ENCODE data around the gene CALHM4. TPM values are rescaled to one million over a fixed set of nuclear protein-coding genes. Genes with fewer than 3 reads are reported as not detected.
"Not testable (repeated sequence)": the region's sequence is repeated elsewhere in the genome, so short reads cannot be mapped to it uniquely, and the experiment has no call there.

CALHM4 gene
- polyA plus RNA-seq, 1 donor: 0.13 TPM

DNA sequence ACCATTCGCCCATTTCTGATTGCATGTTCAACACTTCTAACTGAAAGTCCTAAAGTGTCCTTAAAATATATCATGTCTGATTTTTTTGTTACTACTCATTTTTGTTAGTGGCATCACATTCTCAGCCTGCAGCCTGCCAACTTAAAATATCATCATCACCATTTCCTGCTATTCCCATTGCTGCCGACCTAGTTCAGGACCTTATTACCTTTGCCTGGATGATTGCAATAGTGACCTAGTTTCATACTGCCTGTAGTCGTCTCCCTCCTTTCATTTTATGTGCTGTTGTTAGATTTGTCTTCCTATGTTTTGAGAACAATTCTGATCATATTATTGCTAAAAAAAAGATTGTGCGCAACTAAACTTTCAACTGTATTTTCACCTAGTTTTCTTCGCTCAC lies 23.9 kb downstream of the CALHM4 start:
- Histone ChIP-seq H3K27me3 (ENCODE audit: control insufficient read depth, insufficient read depth, low read length) (no peaks in the 10 kb centered on the region), H3K36me3 (ENCODE audit: control insufficient read depth, insufficient read depth, low read length) (peaks cover 28% of the 10 kb centered on the region), H3K4me1 (ENCODE audit: control insufficient read depth, insufficient read depth, low read length) (no peaks in the 10 kb centered on the region), H3K27ac (ENCODE audit: low read length) (no peak overlapping the region), H3K4me3 (ENCODE audit: low read length) (no peak overlapping the region), H3K9me3 (ENCODE audit: control insufficient read depth, low read depth, low read length) (no peaks in the 10 kb centered on the region)
- no peak for DNase-seq
- WGBS (ENCODE audit: insufficient coverage, low lambda C conversion rate): 67% methylated on average over 4 of the region's 5 CpGs

DNA sequence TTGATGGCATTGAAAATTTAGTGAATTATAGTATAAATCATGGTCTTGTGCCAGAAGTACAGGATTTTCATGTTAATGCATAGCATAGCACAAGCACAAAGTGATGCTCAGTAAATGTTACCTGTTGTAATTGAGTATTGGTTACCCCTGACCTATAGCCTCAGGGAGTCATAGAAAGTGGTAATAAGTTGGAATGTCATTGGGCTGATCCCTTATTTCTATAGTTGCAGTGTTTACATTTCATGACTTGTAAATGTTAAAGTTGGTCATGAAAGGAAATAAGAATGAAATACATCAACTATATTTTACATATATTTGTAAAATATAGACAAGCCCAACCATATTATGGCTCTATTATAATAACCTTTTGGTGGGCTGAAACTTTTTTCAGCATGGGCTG lies 24.8 kb downstream of the CALHM4 start:
- peaks cover 31% of the 10 kb centered on the region for H3K36me3 ChIP-seq (ENCODE audit: control insufficient read depth, insufficient read depth, low read length)
- no peak for DNase-seq
- no peaks in the 10 kb centered on the region for H3K27me3 ChIP-seq (ENCODE audit: control insufficient read depth, insufficient read depth, low read length)

DNA sequence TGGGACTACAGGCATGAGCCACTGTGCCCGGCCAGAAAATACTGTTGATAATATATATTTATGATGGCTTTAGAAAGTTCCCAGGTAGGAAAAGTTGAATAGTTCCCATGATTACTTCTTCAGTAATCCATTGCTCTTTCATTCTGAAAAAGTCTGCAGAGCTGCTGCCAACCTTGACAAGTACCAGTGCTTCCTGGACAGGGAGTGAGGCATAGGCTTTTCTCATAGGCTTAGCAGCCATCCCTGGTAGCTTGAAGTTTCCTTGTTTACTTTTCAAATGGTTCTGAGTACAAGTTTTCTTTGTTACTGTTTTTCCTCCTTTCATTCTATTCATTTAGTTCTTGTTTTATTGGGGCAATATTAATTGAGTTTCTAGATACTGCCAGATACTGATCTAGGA lies 25.6 kb downstream of the CALHM4 start:
- H3K4me3 ChIP-seq (ENCODE audit: low read length): no peak overlapping the region
- no peaks in the 10 kb centered on the region for H3K9me3 ChIP-seq (ENCODE audit: control insufficient read depth, low read depth, low read length)
- no CpG with 5 or more reads among the region's 1 CpG for WGBS (ENCODE audit: insufficient coverage, low lambda C conversion rate)
- no peak for DNase-seq
- H3K4me1 ChIP-seq (ENCODE audit: control insufficient read depth, insufficient read depth, low read length): no peaks in the 10 kb centered on the region
- no peak overlapping the region for H3K27ac ChIP-seq (ENCODE audit: low read length)
- H3K36me3 ChIP-seq (ENCODE audit: control insufficient read depth, insufficient read depth, low read length): peaks cover 29% of the 10 kb centered on the region
- H3K27me3 ChIP-seq (ENCODE audit: control insufficient read depth, insufficient read depth, low read length): no peaks in the 10 kb centered on the region

More for the DNA sequence above, 24.8 kb downstream of the CALHM4 start:
- H3K4me1 ChIP-seq (ENCODE audit: control insufficient read depth, insufficient read depth, low read length): no peaks in the 10 kb centered on the region
- no peaks in the 10 kb centered on the region for H3K9me3 ChIP-seq (ENCODE audit: control insufficient read depth, low read depth, low read length)
- no peak overlapping the region for H3K4me3 ChIP-seq (ENCODE audit: low read length)
- H3K27ac ChIP-seq (ENCODE audit: low read length): no peak overlapping the region

DNA sequence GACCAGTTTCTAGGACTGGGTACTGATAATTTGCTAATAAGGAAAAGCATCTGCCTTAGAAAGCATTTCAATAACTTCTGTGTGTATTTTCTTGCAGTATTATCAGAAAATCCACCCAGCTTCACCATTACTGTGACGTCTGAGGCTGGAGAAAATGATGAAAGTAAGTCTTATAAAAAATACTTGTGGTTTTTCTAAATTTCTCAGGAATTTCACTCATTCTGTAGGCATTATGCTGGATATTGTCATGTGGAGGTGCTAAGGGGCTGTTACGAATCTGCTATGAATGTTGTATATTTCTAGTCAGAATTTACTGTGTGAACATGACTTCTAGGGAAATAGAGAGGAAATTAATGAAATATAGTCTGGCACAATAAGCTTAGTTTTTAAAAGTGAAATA lies 26.6 kb downstream of the CALHM4 start:
- Histone ChIP-seq H3K27me3 (ENCODE audit: control insufficient read depth, insufficient read depth, low read length) (no peaks in the 10 kb centered on the region), H3K4me3 (ENCODE audit: low read length) (no peak overlapping the region), H3K27ac (ENCODE audit: low read length) (no peak overlapping the region), H3K9me3 (ENCODE audit: control insufficient read depth, low read depth, low read length) (no peaks in the 10 kb centered on the region), H3K4me1 (ENCODE audit: control insufficient read depth, insufficient read depth, low read length) (no peaks in the 10 kb centered on the region), H3K36me3 (ENCODE audit: control insufficient read depth, insufficient read depth, low read length) (peaks cover 27% of the 10 kb centered on the region)
- WGBS (ENCODE audit: insufficient coverage, low lambda C conversion rate): 90% methylated on average over 2 of the region's 2 CpGs
- DNase-seq: no peak

DNA sequence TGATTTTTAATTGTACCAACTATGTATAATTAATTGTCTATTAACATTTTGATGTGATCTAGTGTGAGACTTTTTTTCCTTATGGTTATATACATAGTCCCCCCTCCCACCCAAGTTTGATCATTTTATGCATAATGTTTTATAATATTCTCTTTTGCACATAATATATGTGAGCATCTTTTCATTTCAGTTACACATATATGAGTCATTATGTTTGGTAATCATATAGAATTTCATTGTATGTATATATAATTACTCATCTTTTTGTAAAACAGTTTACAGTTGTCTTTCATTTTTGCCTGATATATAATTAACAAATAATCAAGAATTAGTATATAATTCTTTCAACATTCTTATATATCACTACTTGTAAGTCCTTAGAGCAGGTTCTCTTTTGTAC lies 32.7 kb downstream of the CALHM4 start:
- Histone ChIP-seq H3K4me1 (ENCODE audit: control insufficient read depth, insufficient read depth, low read length) (no peaks in the 10 kb centered on the region), H3K27me3 (ENCODE audit: control insufficient read depth, insufficient read depth, low read length) (no peaks in the 10 kb centered on the region), H3K9me3 (ENCODE audit: control insufficient read depth, low read depth, low read length) (no peaks in the 10 kb centered on the region), H3K4me3 (ENCODE audit: low read length) (no peak overlapping the region), H3K27ac (ENCODE audit: low read length) (no peak overlapping the region), H3K36me3 (ENCODE audit: control insufficient read depth, insufficient read depth, low read length) (peaks cover 24% of the 10 kb centered on the region)
- no peak for DNase-seq

DNA sequence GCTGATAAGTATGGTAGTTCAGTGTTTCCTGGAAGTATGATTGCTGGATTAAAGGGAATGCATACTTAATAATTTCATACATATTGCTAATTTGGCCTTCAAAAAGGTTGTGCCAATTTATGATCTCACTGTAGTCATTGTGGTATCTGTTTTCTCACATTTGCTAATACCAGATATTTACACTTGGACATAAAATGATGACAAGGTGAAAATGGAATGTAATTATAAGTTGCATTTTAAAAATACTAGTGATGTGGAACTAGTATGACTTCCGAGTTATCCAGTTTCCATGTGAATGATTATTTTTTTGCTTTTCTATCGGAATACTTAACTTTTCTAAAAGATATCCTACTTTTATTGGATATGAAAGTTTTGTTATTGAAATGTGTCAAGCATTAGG lies 33.2 kb downstream of the CALHM4 start:
- 100% methylated on average over 1 of the region's 2 CpGs for WGBS (ENCODE audit: insufficient coverage, low lambda C conversion rate)
- peaks cover 28% of the 10 kb centered on the region for H3K36me3 ChIP-seq (ENCODE audit: control insufficient read depth, insufficient read depth, low read length)
- H3K4me3 ChIP-seq (ENCODE audit: low read length): no peak overlapping the region

DNA sequence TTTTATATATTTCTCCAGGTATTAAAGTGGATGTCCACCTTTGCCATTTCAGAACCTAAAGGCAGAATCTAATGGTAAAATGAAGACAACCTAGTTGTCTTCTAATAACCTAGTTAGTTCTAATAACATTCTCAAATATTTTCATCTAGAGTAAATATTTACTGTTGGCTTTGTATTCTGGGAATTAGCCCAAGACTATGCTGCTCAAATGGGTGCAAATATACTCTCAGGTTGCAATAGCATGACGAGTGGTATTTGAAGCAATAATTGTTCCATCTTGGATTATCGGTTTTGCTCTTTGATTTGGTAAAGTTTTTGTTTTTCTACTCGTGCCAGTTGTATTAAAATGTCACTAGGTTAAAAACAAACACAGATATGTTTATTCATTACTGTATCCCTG lies 41.7 kb downstream of the CALHM4 start:
- Histone ChIP-seq H3K9me3 (ENCODE audit: control insufficient read depth, low read depth, low read length) (no peaks in the 10 kb centered on the region), H3K27ac (ENCODE audit: low read length) (no peak overlapping the region), H3K4me3 (ENCODE audit: low read length) (no peak overlapping the region), H3K36me3 (ENCODE audit: control insufficient read depth, insufficient read depth, low read length) (peaks cover 30% of the 10 kb centered on the region), H3K27me3 (ENCODE audit: control insufficient read depth, insufficient read depth, low read length) (no peaks in the 10 kb centered on the region), H3K4me1 (ENCODE audit: control insufficient read depth, insufficient read depth, low read length) (no peaks in the 10 kb centered on the region)
- WGBS (ENCODE audit: insufficient coverage, low lambda C conversion rate): 100% methylated on average over 3 of the region's 3 CpGs
- DNase-seq: no peak

More for the DNA sequence above, 33.2 kb downstream of the CALHM4 start:
- no peak for DNase-seq
- H3K9me3 ChIP-seq (ENCODE audit: control insufficient read depth, low read depth, low read length): no peaks in the 10 kb centered on the region
- H3K4me1 ChIP-seq (ENCODE audit: control insufficient read depth, insufficient read depth, low read length): no peaks in the 10 kb centered on the region
- H3K27ac ChIP-seq (ENCODE audit: low read length): no peak overlapping the region
- no peaks in the 10 kb centered on the region for H3K27me3 ChIP-seq (ENCODE audit: control insufficient read depth, insufficient read depth, low read length)

DNA sequence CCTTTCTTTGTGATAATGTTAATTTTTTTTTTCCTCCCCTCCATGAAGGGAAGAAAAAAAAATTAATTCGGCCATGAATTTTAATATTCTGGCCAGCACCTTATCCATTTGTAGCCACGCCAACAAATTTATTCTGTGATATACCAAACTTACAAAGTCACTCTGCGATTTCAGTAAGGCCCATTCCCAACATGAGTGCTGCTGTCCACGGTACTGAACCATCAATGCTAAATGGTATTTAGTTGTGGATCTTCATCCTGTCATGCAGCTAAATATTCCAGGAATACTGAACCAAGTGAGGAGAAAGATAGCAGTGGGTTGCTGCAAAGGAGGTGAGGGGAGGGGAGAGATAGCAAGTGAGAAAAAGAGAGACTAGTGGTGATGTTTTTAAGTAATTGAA lies 43.3 kb downstream of the CALHM4 start:
- Histone ChIP-seq H3K4me1 (ENCODE audit: control insufficient read depth, insufficient read depth, low read length) (no peaks in the 10 kb centered on the region), H3K4me3 (ENCODE audit: low read length) (no peak overlapping the region), H3K27me3 (ENCODE audit: control insufficient read depth, insufficient read depth, low read length) (no peaks in the 10 kb centered on the region), H3K27ac (ENCODE audit: low read length) (no peak overlapping the region), H3K36me3 (ENCODE audit: control insufficient read depth, insufficient read depth, low read length) (peaks cover 25% of the 10 kb centered on the region), H3K9me3 (ENCODE audit: control insufficient read depth, low read depth, low read length) (no peaks in the 10 kb centered on the region)
- WGBS (ENCODE audit: insufficient coverage, low lambda C conversion rate): no CpG with 5 or more reads among the region's 4 CpGs
- DNase-seq: no peak

DNA sequence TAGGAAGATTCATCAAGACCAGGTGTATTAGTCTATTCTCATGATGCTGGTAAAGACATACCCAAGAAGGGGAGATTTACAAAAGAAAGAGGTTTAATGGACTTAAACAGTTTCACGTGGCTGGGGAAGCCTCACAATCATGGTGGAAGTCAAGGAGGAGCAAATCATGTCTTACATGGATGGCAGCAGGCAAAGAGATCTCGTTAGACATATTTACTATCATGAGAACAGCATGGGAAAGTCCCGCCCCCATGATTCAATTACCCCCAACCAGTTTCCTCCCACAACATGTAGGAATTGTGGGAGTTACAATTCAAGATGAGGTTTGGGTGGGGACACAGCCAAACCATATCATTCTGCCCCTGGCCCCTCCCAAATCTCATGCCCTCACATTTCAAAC lies 50.4 kb downstream of the CALHM4 start:
- H3K9me3 ChIP-seq (ENCODE audit: control insufficient read depth, low read depth, low read length); H3K4me1 ChIP-seq (ENCODE audit: control insufficient read depth, insufficient read depth, low read length); H3K27me3 ChIP-seq (ENCODE audit: control insufficient read depth, insufficient read depth, low read length); H3K36me3 ChIP-seq (ENCODE audit: control insufficient read depth, insufficient read depth, low read length); DNase-seq; H3K27ac ChIP-seq (ENCODE audit: low read length); H3K4me3 ChIP-seq (ENCODE audit: low read length): not testable (repeated sequence)
- no CpG with 5 or more reads among the region's 3 CpGs for WGBS (ENCODE audit: insufficient coverage, low lambda C conversion rate)

DNA sequence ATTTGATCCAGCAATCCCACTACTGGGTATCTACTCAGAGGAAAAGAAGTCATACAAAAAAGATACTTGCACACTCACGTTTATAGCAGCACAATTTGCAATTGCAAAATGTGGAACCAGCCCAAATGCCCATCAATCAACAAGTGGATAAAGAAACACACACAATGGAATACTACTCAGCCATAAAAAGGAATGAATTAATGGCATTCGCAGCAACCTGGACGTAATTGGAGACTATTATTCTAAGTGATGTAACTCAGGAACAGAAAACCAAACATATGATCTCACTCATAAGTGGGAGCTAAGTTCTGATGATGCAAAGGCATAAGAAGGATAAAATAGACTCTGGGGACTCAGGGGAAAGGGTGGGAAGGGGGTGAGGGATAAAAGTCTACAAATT lies 51.3 kb downstream of the CALHM4 start:
- not testable (repeated sequence) for H3K4me1 ChIP-seq (ENCODE audit: control insufficient read depth, insufficient read depth, low read length); H3K27ac ChIP-seq (ENCODE audit: low read length); DNase-seq; H3K4me3 ChIP-seq (ENCODE audit: low read length); H3K27me3 ChIP-seq (ENCODE audit: control insufficient read depth, insufficient read depth, low read length); H3K9me3 ChIP-seq (ENCODE audit: control insufficient read depth, low read depth, low read length); H3K36me3 ChIP-seq (ENCODE audit: control insufficient read depth, insufficient read depth, low read length)
- WGBS (ENCODE audit: insufficient coverage, low lambda C conversion rate): 100% methylated on average over 1 of the region's 3 CpGs

DNA sequence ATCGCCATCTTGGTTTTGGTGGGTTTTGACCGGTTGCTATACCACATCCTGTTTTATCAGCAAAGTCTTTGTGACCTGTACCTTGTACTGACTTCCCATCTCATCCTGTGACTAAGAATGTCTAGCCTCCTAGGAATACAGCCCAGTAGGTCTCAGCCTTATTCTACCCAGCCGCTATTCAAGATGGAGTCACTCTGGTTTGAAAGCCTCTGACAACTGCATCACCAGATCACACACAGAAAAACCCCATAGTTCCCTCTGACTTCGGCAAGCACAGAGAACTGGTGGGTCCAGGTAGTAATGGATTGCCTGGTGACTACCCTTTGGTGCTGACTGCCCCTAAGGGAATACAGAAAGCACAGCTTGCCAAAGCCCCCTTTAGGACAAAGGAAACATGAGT lies 52.4 kb downstream of the CALHM4 start:
- H3K27ac ChIP-seq (ENCODE audit: low read length): no peak overlapping the region
- H3K27me3 ChIP-seq (ENCODE audit: control insufficient read depth, insufficient read depth, low read length): peaks cover 2% of the 10 kb centered on the region
- DNase-seq: no peak
- WGBS (ENCODE audit: insufficient coverage, low lambda C conversion rate): 100% methylated on average over 1 of the region's 4 CpGs
- H3K36me3 ChIP-seq (ENCODE audit: control insufficient read depth, insufficient read depth, low read length): no peaks in the 10 kb centered on the region
- H3K4me3 ChIP-seq (ENCODE audit: low read length): no peak overlapping the region
- H3K4me1 ChIP-seq (ENCODE audit: control insufficient read depth, insufficient read depth, low read length): no peaks in the 10 kb centered on the region
- H3K9me3 ChIP-seq (ENCODE audit: control insufficient read depth, low read depth, low read length): no peaks in the 10 kb centered on the region

Data from large intestine (tissue), 3 donors.